ENCODE results near the gene SNRPE.

GRCh38 chr1:203839081-203839480, 22.3 kb upstream of the SNRPE start:
- TF ChIP-seq CTCF (IDR thresholded peaks at IDR 0.05; ENCODE audit: insufficient read depth, low read depth, low read length): no peak
- no peak for TF ChIP-seq EZH2 (IDR thresholded peaks at IDR 0.05; ENCODE audit: insufficient read depth, low read length)
